Astrocyte (in vitro differentiated cells and primary cell): Measurements from ENCODE around the gene EXOC4. TPM values are rescaled to one million over a fixed set of nuclear protein-coding genes. Genes with fewer than 3 reads are reported as not detected.

Source experiments
- DNase-seq: peaks from one replicate; pipeline ENCODE4 v3.0.0-alpha.2; 2010; ENCODE audit warnings: low read depth
- FAIRE-seq: peaks from 2 replicates; lab custom pipeline; 2011; peaks lifted over from hg19 to GRCh38; lab: Jason Lieb, UNC
- H2AFZ ChIP-seq: 2 replicates; pipeline ENCODE4 v1.6.0; 2012; ENCODE audit warnings: low read depth, low read length, inconsistent platforms
- H3K27ac ChIP-seq: 2 replicates; pipeline ENCODE4 v1.5.1; 2011; ENCODE audit warnings: low read depth, low read length, inconsistent platforms
- H3K27me3 ChIP-seq: 2 replicates; pipeline ENCODE4 v1.6.0; 2011; ENCODE audit warnings: low read length, inconsistent platforms; ENCODE audit not compliant: insufficient read depth
- H3K36me3 ChIP-seq: 2 replicates; pipeline ENCODE4 v1.5.1; 2011; ENCODE audit warnings: low read length, inconsistent platforms; ENCODE audit not compliant: insufficient read depth
- H3K4me1 ChIP-seq: 2 replicates; pipeline ENCODE4 v1.5.1; 2011; ENCODE audit warnings: low read length, inconsistent platforms; ENCODE audit not compliant: insufficient read depth
- H3K4me2 ChIP-seq: 2 replicates; pipeline ENCODE4 v1.6.0; 2012; ENCODE audit warnings: low read length, inconsistent platforms
- H3K4me3 ChIP-seq: 2 replicates; pipeline ENCODE4 v1.5.1; 2011; ENCODE audit warnings: low read depth, mild to moderate bottlenecking, low read length, inconsistent platforms; ENCODE audit not compliant: insufficient read depth
- H3K79me2 ChIP-seq: 2 replicates; pipeline ENCODE4 v1.6.0; 2012; ENCODE audit warnings: mild to moderate bottlenecking, low read length, inconsistent platforms; ENCODE audit not compliant: insufficient read depth
- H3K9ac ChIP-seq: 2 replicates; pipeline ENCODE4 v1.6.0; 2012; ENCODE audit warnings: mild to moderate bottlenecking, low read length, inconsistent platforms
- H3K9me3 ChIP-seq: 2 replicates; pipeline ENCODE4 v1.5.1; 2012; ENCODE audit warnings: low read depth, mild to moderate bottlenecking, low read length, inconsistent platforms; ENCODE audit not compliant: insufficient read depth
- H4K20me1 ChIP-seq: 2 replicates; pipeline ENCODE4 v1.6.0; 2012; ENCODE audit warnings: low read length, inconsistent platforms; ENCODE audit not compliant: insufficient read depth
- H3K27ac Mint-ChIP-seq: one replicate; pipeline ENCODE4 v1.8.0; 2021; ENCODE audit warnings: mild to moderate bottlenecking, mixed read lengths; ENCODE audit not compliant: unreplicated experiment
- H3K27me3 Mint-ChIP-seq: one replicate; pipeline ENCODE4 v1.8.0; 2021; ENCODE audit warnings: low read depth, mixed read lengths; ENCODE audit not compliant: unreplicated experiment
- H3K36me3 Mint-ChIP-seq: one replicate; pipeline ENCODE4 v1.8.0; 2021; ENCODE audit warnings: low read depth, mixed read lengths; ENCODE audit not compliant: unreplicated experiment
- H3K4me1 Mint-ChIP-seq: one replicate; pipeline ENCODE4 v1.8.0; 2021; ENCODE audit warnings: low read depth, mixed read lengths; ENCODE audit not compliant: unreplicated experiment
- H3K4me3 Mint-ChIP-seq: one replicate; pipeline ENCODE4 v1.8.0; 2021; ENCODE audit warnings: mild to moderate bottlenecking, moderate library complexity, mixed read lengths; ENCODE audit not compliant: unreplicated experiment
- H3K9me3 Mint-ChIP-seq: one replicate; pipeline ENCODE4 v1.8.0; 2021; ENCODE audit warnings: mild to moderate bottlenecking, mixed read lengths; ENCODE audit not compliant: unreplicated experiment
- CTCF ChIP-seq: IDR thresholded peaks from 2 replicates; pipeline ENCODE4 v1.5.1; 2011; ENCODE audit warnings: low read depth, mild to moderate bottlenecking, inconsistent platforms, low read length, moderate library complexity; ENCODE audit not compliant: insufficient read depth
- EZH2 ChIP-seq: IDR thresholded peaks from 2 replicates; pipeline ENCODE4 v1.6.1; 2012; ENCODE audit warnings: mild to moderate bottlenecking, low read length, inconsistent platforms; ENCODE audit not compliant: insufficient read depth
- total RNA-seq: library from RNA; stranded (reverse); gene quantifications from 2 replicates; pipeline ENCODE4 v1.2.1, GENCODE V29; 2021

EXOC4 gene
- total RNA-seq, 1 donor from 2014 or later = 57.5 TPM

- Histone ChIP-seq H3K79me2 (no peaks in the 10 kb centered on the region), H3K27me3 (no peaks in the 10 kb centered on the region), H3K4me1 (peaks cover 17% of the 10 kb centered on the region), H3K4me3 (no peak overlapping the region), H4K20me1 (no peaks in the 10 kb centered on the region), H3K9ac (peak overlapping the region; percentile 61), H3K9me3 (no peaks in the 10 kb centered on the region), H3K36me3 (no peaks in the 10 kb centered on the region), H2AFZ (no peak overlapping the region), H3K4me2 (peak overlapping the region; percentile 64), H3K27ac (peak overlapping the region; percentile 63)
- Mint-ChIP-seq H3K36me3 (peaks cover 2% of the 10 kb centered on the region), H3K4me1 (peaks cover 20% of the 10 kb centered on the region), H3K27ac (peak overlapping the region; percentile 58), H3K4me3 (no peak overlapping the region), H3K27me3 (no peaks in the 10 kb centered on the region), H3K9me3 (no peaks in the 10 kb centered on the region)
- no peak for TF ChIP-seq CTCF
- no peak for TF ChIP-seq EZH2
- FAIRE-seq = no peak
- no peak for DNase-seq
Measured at GRCh38 chr7:133583545-133584171, 330.8 kb downstream of the EXOC4 start.

- H3K4me2 ChIP-seq = no peak overlapping the region
- H3K27ac ChIP-seq = no peak overlapping the region
- H4K20me1 ChIP-seq = no peaks in the 10 kb centered on the region
- H3K9me3 ChIP-seq = no peaks in the 10 kb centered on the region
- Mint-ChIP-seq H3K9me3 (no peaks in the 10 kb centered on the region), H3K27me3 (no peaks in the 10 kb centered on the region), H3K27ac (no peak overlapping the region), H3K4me1 (peaks cover 20% of the 10 kb centered on the region), H3K4me3 (no peak overlapping the region), H3K36me3 (no peaks in the 10 kb centered on the region)
- H3K4me3 ChIP-seq = no peak overlapping the region
- no peak overlapping the region for H3K9ac ChIP-seq
- H2AFZ ChIP-seq = no peak overlapping the region
- DNase-seq (no peak), FAIRE-seq (no peak)
- no peaks in the 10 kb centered on the region for H3K79me2 ChIP-seq
- peaks cover 17% of the 10 kb centered on the region for H3K4me1 ChIP-seq
- no peaks in the 10 kb centered on the region for H3K36me3 ChIP-seq
- no peaks in the 10 kb centered on the region for H3K27me3 ChIP-seq
- TF ChIP-seq CTCF (no peak), EZH2 (no peak)
Measured at GRCh38 chr7:133584956-133585668, 332.2 kb downstream of the EXOC4 start.

- no peaks in the 10 kb centered on the region for H3K36me3 Mint-ChIP-seq
Measured at GRCh38 chr7:133586253-133586652, 333.4 kb downstream of the EXOC4 start.

More at GRCh38 chr7:133586253-133586652, 333.4 kb downstream of the EXOC4 start:
- no peaks in the 10 kb centered on the region for H3K27me3 Mint-ChIP-seq
- H3K27ac Mint-ChIP-seq = no peak overlapping the region
- no peak for FAIRE-seq
- Histone ChIP-seq H3K27ac (no peak overlapping the region), H3K4me2 (no peak overlapping the region), H4K20me1 (no peaks in the 10 kb centered on the region), H3K9me3 (no peaks in the 10 kb centered on the region), H3K4me1 (peaks cover 17% of the 10 kb centered on the region), H2AFZ (no peak overlapping the region), H3K9ac (no peak overlapping the region), H3K27me3 (no peaks in the 10 kb centered on the region), H3K36me3 (no peaks in the 10 kb centered on the region), H3K79me2 (no peaks in the 10 kb centered on the region), H3K4me3 (no peak overlapping the region)
- DNase-seq = no peak
- no peak for TF ChIP-seq EZH2
- TF ChIP-seq CTCF = no peak
- H3K4me3 Mint-ChIP-seq = no peak overlapping the region
- H3K9me3 Mint-ChIP-seq = no peaks in the 10 kb centered on the region
- H3K4me1 Mint-ChIP-seq = peaks cover 20% of the 10 kb centered on the region
